Stimulated activated CD8-positive, alpha-beta memory T cell treated with anti-CD3 and anti-CD28 coated beads, Interleukin-2, amount 100 ng/mL, for 1 hour (primary cell): ENCODE data around the gene SLC39A13.

Experiments used
- DNase-seq, 2 donors: peaks; one replicate each; pipeline ENCODE4 v3.0.0-alpha.2; 2020; ENCODE audit warnings: low read depth in 2 of 2

SLC39A13 gene

GRCh38 chr11:47430524-47430923 is 22.1 kb downstream of the SLC39A13 start:
- no peak for DNase-seq

- DNase-seq, result no peak
Observed at GRCh38 chr11:47431356-47432083, 23.1 kb downstream of the SLC39A13 start.

GRCh38 chr11:47433157-47433556 is 24.8 kb downstream of the SLC39A13 start:
- DNase-seq, result no peak

- DNase-seq, result no peak
Observed at GRCh38 chr11:47434011-47434786, 25.8 kb downstream of the SLC39A13 start.

GRCh38 chr11:47435687-47436086 is 27.3 kb downstream of the SLC39A13 start:
- no peak for DNase-seq

GRCh38 chr11:47436726-47437125 is 28.3 kb downstream of the SLC39A13 start:
- DNase-seq, result no peak

- no peak for DNase-seq
Observed at GRCh38 chr11:47437218-47437745, 28.9 kb downstream of the SLC39A13 start.

GRCh38 chr11:47437746-47438418 is 29.5 kb downstream of the SLC39A13 start:
- DNase-seq, result no peak

- no peak for DNase-seq
Observed at GRCh38 chr11:47438721-47439120, 30.3 kb downstream of the SLC39A13 start.

GRCh38 chr11:47440054-47440476 is 31.7 kb downstream of the SLC39A13 start:
- DNase-seq, result no peak

GRCh38 chr11:47441421-47441820 is 33.0 kb downstream of the SLC39A13 start:
- no peak for DNase-seq

- no peak for DNase-seq
Observed at GRCh38 chr11:47442514-47442913, 34.1 kb downstream of the SLC39A13 start.

- no peak for DNase-seq
Observed at GRCh38 chr11:47443028-47443700, 34.8 kb downstream of the SLC39A13 start.

- DNase-seq, result no peak
Observed at GRCh38 chr11:47443817-47444216, 35.4 kb downstream of the SLC39A13 start.

GRCh38 chr11:47445840-47446239 is 37.5 kb downstream of the SLC39A13 start:
- no peak for DNase-seq

- no peak for DNase-seq
Observed at GRCh38 chr11:47446833-47447232, 38.4 kb downstream of the SLC39A13 start.

- no peak for DNase-seq
Observed at GRCh38 chr11:47447906-47448305, 39.5 kb downstream of the SLC39A13 start.

- no peak for DNase-seq
Observed at GRCh38 chr11:47448566-47449427, 40.4 kb downstream of the SLC39A13 start, which contains the start of gene RAPSN. Gene RAPSN, minus strand, starts transcription at chr11:47449136. Its CDS starts 172 bp downstream, at chr11:47448964.

GRCh38 chr11:47449541-47449940 is 41.2 kb downstream of the SLC39A13 start:
- no peak for DNase-seq

GRCh38 chr11:47451436-47451835 is 43.0 kb downstream of the SLC39A13 start:
- no peak for DNase-seq

GRCh38 chr11:47451990-47452389 is 43.6 kb downstream of the SLC39A13 start:
- no peak for DNase-seq
